ENCODE results near the gene MECR.
"Not testable (repeated sequence)": the region's sequence is repeated elsewhere in the genome, so short reads cannot be mapped to it uniquely, and the experiment has no call there.

Gene MECR

DNA sequence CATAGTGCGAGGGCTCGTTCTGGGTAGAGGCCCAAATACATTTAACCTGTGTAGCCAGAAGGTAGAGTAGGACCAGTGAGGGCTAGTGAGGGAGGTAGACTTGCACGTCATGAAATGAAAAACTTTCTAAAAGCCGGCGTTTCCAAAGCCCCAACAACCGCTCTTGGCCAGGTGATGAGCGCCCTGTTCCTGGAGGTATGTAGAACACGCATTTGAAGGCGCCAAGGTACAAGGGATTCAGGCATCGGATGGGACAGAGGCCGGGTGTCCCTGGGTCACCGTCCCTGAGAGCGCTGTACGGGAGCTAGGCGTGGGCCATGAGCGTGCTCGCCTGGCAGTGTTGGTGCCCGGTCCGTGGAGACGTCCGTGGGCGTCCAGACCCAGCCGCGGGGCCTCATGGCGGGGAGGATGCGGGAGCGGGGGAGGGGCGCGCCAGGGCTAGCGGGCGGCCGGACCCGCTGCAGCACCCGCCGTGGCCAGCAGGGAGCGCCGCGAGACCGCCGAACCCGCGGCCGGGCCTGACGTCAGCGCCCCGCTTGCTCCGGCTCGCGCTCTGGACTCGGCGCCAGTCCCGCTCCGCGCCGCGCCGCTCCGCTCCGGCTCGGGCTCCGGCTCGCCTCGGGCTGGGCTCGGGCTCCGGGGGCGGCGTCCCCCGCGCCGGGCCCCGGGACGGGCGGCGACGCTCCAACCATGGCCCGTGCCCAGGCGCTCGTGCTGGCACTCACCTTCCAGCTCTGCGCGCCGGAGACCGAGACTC is 5.4 kb upstream of the MECR start, which contains the start of gene PTPRU:
Gene PTPRU (plus strand): TSS at position 568 of the 757 bp plus-strand sequence. CDS start 123 bp downstream, at position 691.
- DNase-seq (ENCODE audit: insufficient read length, low spot score) (peak; percentile 78), FAIRE-seq (no peak)
- TF ChIP-seq POLR2A (IDR thresholded peaks at IDR 0.05; ENCODE audit: low read depth, low read length) = no peak

DNA sequence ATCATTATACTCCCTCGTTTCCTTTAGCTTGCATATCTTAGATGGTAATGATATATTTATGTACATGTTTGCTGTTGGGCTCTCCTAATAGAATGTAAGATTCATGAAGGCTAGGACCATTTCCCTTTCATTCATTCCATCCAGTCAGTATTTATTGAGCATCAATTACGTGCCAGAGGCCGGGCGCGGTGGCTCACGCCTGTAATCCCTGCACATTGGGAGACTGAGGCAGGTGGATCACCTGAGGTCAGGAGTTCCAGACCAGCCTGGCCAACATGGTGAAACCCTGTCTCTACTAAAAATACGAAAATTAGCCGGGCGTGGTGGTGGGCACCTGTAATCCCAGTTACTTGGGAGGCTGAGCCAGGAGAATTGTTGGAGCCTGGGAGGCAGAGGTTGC is 4.1 kb upstream of the MECR start:
- DNase-seq (ENCODE audit: insufficient read length, low spot score); FAIRE-seq: not testable (repeated sequence)

DNA sequence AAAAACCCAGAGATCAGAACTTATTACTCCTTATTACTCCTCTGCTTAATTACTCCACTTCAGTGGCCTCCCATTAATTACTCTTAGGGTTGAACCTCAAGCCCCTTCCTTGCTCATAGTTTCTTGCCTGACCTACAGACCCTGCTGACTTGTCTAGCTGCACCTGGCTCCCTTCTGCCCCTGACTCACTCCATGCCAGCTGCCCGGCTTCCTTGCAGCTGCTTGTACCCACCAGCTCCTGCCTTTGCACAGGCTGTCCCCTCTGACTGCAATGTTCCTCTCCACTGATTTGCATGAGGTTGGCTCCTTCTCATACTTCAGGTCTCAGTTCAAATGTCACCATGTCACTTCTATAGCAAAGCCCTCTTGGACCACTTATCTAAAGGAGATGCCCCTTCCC is 3.7 kb upstream of the MECR start:
- TF ChIP-seq POLR2A (IDR thresholded peaks at IDR 0.05; ENCODE audit: low read depth, low read length) = no peak
- DNase-seq (ENCODE audit: insufficient read length, low spot score) (no peak), FAIRE-seq (no peak)

DNA sequence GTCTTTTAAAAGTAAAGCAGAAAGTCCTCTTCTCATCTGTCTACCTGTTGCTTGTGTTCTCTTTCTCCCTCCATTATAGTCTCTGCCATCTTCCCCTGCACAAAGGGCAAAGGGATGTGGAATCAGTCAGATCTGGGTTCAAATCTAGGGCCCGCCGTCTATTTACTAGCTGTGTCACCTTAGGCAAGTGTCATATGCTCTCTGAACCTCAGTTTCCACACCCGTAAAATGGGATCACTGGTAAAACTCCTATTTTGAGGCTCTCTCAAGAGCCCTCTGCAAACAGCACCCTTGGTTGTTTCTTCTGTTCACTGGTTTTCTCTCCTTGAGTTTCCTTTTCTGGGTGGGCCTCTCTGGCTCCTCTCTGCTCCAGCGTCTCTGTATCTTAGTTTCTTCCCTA is 3.0 kb upstream of the MECR start:
- FAIRE-seq (no peak), DNase-seq (ENCODE audit: insufficient read length, low spot score) (no peak)
- no peak for TF ChIP-seq POLR2A (IDR thresholded peaks at IDR 0.05; ENCODE audit: low read depth, low read length)

DNA sequence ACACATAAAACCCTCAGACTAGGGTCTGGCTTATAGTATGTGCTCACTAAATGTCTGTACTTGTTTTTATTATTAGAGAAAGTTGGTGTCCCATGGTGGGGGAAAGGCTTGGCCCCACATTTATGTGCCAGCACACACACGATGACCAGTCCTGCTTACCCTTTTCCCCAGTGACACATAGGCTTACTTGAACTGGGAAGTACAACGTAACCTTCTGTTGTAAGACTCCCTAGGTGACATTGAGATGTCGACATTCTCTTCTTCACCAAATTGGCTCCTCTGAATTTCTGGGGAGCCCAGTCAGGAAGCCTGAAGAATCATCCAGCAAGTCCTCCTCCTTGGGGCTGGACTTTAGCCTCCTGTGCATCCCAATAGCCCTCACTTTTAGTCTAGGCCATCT is 1.7 kb upstream of the MECR start:
- no peak for TF ChIP-seq POLR2A (IDR thresholded peaks at IDR 0.05; ENCODE audit: low read depth, low read length)
- DNase-seq (ENCODE audit: insufficient read length, low spot score) = no peak
- no peak for FAIRE-seq

DNA sequence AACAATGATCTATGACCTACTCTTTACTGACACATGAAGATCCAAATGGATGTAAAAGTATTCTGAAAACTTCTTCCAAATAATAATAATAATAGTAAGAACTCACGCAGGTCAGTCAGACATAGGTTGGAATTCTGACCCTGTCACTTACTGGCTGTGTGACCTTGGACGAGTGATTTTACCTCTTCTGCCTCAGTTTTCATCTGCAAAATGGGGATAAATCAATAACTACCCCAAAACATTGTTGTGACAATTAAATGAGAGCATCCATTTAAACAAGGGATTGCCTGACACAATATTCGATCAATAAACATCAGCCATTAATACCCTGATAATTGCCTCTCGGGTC is 556 bp downstream of the MECR start:
- TF ChIP-seq POLR2A (IDR thresholded peaks at IDR 0.05; ENCODE audit: low read depth, low read length) = no peak
- FAIRE-seq = no peak
- no peak for DNase-seq (ENCODE audit: insufficient read length, low spot score)

DNA sequence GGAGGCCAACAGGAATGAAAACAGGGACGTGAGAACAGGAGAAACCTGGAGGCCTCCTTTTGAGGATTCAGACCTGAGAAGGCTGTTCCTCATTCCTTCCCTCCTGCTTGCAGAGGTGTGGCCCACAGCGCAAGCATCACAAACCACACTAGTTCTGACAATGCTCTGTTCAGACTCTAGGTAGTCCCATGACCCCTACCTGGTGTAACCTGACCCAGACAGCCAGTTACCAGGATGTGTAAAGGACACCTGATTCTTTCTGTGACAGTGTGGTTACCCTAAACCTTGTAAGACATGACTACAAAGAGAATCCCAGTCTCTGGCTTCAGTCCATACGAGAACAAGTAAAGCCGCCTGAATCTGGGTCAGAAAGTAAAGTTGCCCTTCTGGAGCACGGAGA is 3.2 kb downstream of the MECR start:
- no peak for DNase-seq (ENCODE audit: insufficient read length, low spot score)
- no peak for FAIRE-seq
- TF ChIP-seq POLR2A (IDR thresholded peaks at IDR 0.05; ENCODE audit: low read depth, low read length) = no peak

DNA sequence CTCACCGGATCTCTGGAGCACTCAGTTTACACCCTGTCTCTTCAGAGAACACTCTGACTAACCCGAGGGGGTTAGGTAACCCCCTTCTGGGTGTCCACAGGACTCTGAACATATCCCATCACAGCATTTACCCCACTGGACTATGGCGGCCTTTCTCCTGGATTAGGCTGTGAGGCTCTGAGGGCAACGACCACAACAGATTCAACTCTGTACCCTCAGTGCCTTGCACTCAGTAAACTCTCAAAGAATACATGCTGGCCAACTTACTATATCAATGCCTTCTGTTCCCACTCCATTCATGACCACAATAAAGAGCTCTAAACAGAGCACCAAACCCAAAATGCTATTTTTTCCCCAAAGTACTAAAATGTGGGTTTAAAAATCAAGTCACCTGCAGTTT is 5.4 kb downstream of the MECR start:
- FAIRE-seq = no peak
- no peak for TF ChIP-seq POLR2A (IDR thresholded peaks at IDR 0.05; ENCODE audit: low read depth, low read length)
- no peak for DNase-seq (ENCODE audit: insufficient read length, low spot score)

DNA sequence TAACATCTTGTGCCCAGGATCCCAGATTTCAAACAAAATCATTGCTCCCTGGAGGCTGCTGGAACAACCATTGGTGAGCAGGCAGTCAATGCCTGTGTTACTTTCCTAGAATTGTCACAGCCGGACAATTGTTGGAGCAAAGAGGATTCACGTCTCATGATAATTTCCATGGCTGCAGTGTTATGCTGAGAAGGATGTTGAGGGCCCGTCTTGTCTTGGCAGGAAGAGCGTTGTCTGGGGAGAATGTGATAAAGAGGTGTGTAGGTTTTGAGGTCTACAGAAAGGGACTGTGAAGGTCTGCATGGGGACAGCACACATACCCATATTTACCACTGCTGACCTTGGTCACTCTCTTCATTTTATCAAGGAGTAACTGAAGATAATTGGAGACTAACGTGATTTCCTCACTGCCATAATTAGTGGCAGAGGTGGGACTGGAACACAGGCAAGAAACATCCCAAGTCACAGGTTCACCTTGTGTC is 6.3 kb downstream of the MECR start:
- no peak for TF ChIP-seq POLR2A (IDR thresholded peaks at IDR 0.05; ENCODE audit: low read depth, low read length)
- FAIRE-seq = no peak
- DNase-seq (ENCODE audit: insufficient read length, low spot score) = no peak

DNA sequence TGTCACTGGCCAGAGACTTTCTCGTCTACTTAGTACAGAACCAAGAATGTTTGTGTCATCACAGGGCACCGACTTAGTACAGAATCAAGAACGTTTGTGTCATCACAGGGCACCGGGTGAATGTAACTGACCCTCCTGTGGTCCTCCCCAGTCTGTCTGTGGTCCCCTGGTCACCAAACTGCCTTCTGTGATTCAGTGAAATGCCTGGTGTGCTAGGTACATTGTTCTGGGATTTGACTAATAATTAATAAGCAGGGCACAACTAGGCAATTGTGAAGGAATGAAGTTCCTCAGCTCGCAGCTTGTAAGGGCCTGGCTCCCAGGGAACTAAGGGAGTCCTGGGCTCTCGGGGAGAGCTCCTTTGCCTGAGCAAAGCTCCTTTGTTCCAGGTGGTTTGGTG is 7.2 kb downstream of the MECR start:
- no peak for TF ChIP-seq POLR2A (IDR thresholded peaks at IDR 0.05; ENCODE audit: low read depth, low read length)
- DNase-seq (ENCODE audit: insufficient read length, low spot score) = no peak
- FAIRE-seq = no peak

DNA sequence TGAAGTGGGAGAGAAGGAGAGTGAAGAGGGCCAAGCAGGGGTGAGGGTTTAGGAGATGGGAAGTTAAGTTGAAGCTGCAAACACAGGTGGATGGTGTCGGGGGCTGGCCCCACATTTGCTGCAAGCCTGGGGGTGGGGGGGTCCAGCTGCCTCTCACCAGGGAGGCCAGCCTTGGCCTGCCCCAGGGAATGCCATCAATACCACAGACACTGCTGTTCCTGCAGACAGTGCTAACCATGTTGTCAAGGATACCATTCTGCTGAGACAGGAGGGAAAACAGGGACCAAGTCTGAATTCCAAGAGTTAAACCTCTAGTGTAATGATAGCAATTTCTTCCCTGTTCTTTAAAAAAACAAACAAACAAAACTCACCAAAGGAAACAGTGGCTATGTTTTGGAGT is 8.0 kb downstream of the MECR start:
- no peak for FAIRE-seq
- TF ChIP-seq POLR2A (IDR thresholded peaks at IDR 0.05; ENCODE audit: low read depth, low read length) = no peak
- no peak for DNase-seq (ENCODE audit: insufficient read length, low spot score)

DNA sequence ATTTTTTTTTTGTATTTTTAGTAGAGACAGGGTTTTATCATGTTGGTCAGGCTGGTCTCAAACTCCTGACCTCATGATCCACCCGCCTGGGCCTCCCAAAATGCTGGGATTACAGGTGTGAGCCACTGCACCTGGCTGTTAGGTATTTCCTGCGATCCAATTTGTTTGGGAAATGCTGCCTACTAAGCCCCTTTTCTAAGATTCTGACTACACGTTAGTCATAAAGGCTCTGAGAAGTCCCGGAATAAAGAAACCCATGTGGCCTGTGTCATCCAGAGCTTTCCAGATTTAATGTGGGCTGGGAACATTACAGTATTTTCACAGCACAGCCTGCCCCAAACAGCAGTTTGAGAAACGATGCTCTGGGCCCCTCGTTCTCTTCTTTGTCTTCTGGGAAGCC is 8.5 kb downstream of the MECR start:
- not testable (repeated sequence) for FAIRE-seq; DNase-seq (ENCODE audit: insufficient read length, low spot score)

DNA sequence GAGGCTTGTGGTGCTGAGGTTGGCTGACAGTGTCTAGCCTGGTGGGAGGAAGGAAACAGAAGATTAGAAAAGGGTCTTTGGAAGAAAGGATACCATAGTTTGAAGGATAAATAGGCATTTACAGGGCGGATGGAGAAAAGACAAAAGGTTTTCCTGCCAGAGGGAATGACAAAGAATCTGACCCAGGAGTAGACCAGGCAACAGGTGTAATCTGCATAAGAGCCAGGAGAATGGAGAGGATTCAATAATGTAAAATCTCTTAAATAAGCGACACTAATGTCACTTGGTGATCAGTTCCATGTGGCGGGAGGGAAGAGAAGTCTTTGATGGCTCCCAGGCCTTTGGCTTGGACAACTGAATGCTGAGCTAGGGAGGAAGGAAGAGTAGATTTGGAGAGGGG is 9.4 kb downstream of the MECR start:
- no peak for TF ChIP-seq POLR2A (IDR thresholded peaks at IDR 0.05; ENCODE audit: low read depth, low read length)
- no peak for FAIRE-seq
- no peak for DNase-seq (ENCODE audit: insufficient read length, low spot score)

DNA sequence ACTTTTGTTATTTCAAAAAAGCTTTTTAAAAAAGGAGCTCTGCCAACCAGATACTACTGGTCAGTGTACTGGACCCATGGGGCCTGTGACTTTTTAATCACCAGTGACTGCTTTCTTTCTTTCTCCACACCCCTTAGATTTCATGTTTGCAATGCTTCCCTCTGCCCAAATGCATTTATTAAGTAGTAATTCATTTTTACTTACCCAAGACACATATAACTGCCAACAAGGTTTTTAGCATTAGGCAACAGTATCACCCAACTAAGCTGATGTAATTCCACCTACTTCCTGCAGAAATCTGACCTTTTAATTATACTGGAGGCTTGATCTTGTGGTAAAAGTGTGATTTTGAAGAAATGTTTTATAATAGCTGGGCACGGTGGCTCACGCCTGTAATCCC is 12.5 kb downstream of the MECR start:
- FAIRE-seq (no peak), DNase-seq (ENCODE audit: insufficient read length, low spot score) (no peak)
- no peak for TF ChIP-seq POLR2A (IDR thresholded peaks at IDR 0.05; ENCODE audit: low read depth, low read length)

DNA sequence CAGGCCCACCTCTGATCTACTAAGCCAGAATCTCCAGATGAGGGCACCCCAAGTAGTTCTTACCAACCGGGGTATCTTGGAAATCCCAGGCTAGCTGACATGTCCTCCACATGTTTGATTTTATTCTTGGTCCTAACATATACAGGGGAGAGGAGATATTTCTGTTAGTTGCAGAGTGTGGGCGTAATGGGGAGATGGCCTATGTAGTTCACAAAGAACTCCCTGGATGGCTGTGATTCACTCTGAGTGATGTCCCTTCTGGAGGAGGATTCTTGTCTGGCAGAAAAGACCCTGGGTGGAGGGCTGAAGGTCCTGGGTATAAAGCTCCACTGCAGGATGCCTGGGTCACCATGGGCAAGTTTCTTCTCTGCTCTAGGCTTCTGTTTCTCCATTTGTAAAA is 13.1 kb downstream of the MECR start:
- no peak for FAIRE-seq
- TF ChIP-seq POLR2A (IDR thresholded peaks at IDR 0.05; ENCODE audit: low read depth, low read length) = no peak
- no peak for DNase-seq (ENCODE audit: insufficient read length, low spot score)

DNA sequence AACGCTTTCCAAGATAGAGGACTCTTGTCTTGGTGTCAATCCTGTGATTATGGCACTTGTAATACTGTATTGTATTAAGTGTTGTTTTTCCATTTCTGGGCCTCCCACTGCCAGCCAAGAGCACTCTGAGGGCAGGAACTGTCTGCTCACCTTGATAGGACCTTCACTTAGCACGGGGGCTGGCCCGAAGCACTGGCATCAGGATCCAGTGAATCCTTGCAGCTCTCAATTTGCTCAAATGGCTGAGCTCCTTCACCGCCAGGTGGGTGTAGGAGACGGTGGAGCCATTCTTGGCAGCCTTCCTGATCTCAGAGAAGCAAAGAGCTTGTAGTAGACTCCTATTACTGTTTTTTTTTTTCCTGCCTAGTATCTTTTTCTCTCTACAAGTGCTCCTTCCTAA is 17.7 kb downstream of the MECR start:
- FAIRE-seq (no peak), DNase-seq (ENCODE audit: insufficient read length, low spot score) (no peak)
- no peak for TF ChIP-seq POLR2A (IDR thresholded peaks at IDR 0.05; ENCODE audit: low read depth, low read length)

Measured in H54 (cell line).